Prostate gland (tissue), 2 donors: ENCODE results near the gene GCGR. TPM values are rescaled to one million over a fixed set of nuclear protein-coding genes. Genes with fewer than 3 reads are reported as not detected.

Source experiments
- DNase-seq: peaks from one replicate; pipeline ENCODE4 v3.0.0-alpha.2; 2019; ENCODE audit warnings: low spot score
- H3K27ac ChIP-seq, 2 donors: fragments of 200-600 bp; sonication (generic); 2 replicates each; pipeline ENCODE4 v1.5.1; 2017 to 2019
- H3K27me3 ChIP-seq: fragments of 200-600 bp; sonication (generic); replicated peaks from 2 replicates; pipeline ENCODE4 v1.5.1; 2019; ENCODE audit not compliant: insufficient read depth
- H3K36me3 ChIP-seq, 2 donors: fragments of 200-600 bp; sonication (generic); 1 replicate in 1 of 2; 2 replicates in 1 of 2; pipeline versions ENCODE4 v1.5.1 to v1.8.1; 2017 to 2019
- H3K4me1 ChIP-seq: fragments of 200-600 bp; sonication (generic); replicated peaks from 2 replicates; pipeline ENCODE4 v1.5.1; 2019
- H3K4me3 ChIP-seq, 2 donors: fragments of 200-600 bp; sonication (generic); 2 replicates each; pipeline ENCODE4 v1.5.1; 2017 to 2019
- H3K9me3 ChIP-seq: fragments of 200-600 bp; sonication (generic); 2 replicates; pipeline ENCODE4 v1.5.1; 2017
- POLR2A ChIP-seq: fragments of 450-650 bp; IDR thresholded peaks from one replicate; pipeline ENCODE4 v1.6.1; 2016; ENCODE audit warnings: antibody characterized with exemption, mild to moderate bottlenecking
- POLR2AphosphoS5 ChIP-seq: sonication (generic); formaldehyde crosslinking; IDR thresholded peaks from one replicate; pipeline ENCODE4 v1.6.1; 2017; ENCODE audit warnings: antibody characterized with exemption
- WGBS: methylation state at CpG from one replicate; pipeline ENCODE4 v1.1.5; 2018; 5-methylcytosine and 5-hydroxymethylcytosine counted together
- intact Hi-C: fragments of 100-400 bp; cut with DNase I; formaldehyde crosslinking; loops from one replicate; pipeline ENCODE4 v1.14.2; 2022
- total RNA-seq, 2 donors: library from RNA; depleted of rRNA; stranded (reverse); fragments of >200 nt; gene quantifications; one replicate each; pipeline ENCODE4 v1.1.0, GENCODE V29; 2016
- TF ChIP-seq, protein P1 (sequence below), 4 experiments: fragments of 200-600 bp in 2 of 4; fragments of 450-650 bp in 2 of 4; sonication (generic) in 2 of 4; IDR thresholded peaks; 1 replicate in 3 of 4; 2 replicates in 1 of 4; pipeline ENCODE4 v1.5.1; 2016 to 2019; ENCODE audit warnings: antibody characterized with exemption in 4 of 4, mild to moderate bottlenecking in 2 of 4, moderate library complexity in 2 of 4

GCGR gene
- total RNA-seq, 2 donors from 2014 or later = 0.97 TPM; not detected in 1

DNA sequence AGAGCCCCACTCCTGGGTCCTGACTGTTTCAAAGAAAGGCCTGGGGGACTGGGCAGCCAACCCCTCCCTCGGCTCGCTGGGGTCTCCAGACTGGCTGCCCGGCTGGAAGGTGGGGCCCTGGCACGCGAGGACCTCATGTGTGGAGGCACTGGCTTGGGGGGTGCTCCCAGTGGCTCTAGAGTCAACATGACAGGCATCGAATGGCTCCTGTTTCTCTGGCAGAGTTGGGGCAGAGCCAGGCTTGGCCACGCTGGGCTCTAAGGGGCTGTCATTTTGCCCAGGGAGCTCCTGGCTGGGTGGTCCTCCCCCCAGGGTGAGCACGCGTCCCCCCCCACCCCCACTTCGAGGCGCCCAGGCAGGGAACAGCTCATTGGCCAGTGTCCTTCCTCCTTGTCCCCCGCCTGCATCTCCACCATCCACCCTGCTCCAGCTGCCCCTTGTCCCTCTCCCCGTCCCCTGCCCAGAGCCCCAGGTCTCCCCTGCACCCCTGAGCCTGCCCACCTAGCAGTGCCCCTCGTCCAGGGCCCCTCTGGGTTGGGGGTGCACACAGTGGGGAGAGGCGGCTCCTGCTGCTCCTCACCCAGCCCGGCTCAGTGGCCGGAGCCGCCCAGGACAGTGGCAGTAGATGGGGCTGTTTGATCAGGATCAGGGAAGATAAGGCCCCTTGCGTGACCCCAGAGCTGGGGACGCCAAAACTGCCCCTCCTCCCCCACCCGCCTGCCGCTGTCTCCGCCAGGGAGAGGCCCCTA, 2.7 kb downstream of the GCGR start:
- intact Hi-C loops = no loop called here
- DNase-seq = no peak
- TF ChIP-seq POLR2A (no peak), POLR2AphosphoS5 (no peak)
- TF ChIP-seq, protein P1, sequence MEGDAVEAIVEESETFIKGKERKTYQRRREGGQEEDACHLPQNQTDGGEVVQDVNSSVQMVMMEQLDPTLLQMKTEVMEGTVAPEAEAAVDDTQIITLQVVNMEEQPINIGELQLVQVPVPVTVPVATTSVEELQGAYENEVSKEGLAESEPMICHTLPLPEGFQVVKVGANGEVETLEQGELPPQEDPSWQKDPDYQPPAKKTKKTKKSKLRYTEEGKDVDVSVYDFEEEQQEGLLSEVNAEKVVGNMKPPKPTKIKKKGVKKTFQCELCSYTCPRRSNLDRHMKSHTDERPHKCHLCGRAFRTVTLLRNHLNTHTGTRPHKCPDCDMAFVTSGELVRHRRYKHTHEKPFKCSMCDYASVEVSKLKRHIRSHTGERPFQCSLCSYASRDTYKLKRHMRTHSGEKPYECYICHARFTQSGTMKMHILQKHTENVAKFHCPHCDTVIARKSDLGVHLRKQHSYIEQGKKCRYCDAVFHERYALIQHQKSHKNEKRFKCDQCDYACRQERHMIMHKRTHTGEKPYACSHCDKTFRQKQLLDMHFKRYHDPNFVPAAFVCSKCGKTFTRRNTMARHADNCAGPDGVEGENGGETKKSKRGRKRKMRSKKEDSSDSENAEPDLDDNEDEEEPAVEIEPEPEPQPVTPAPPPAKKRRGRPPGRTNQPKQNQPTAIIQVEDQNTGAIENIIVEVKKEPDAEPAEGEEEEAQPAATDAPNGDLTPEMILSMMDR (IDR thresholded peaks at IDR 0.05) = no peak
- no peaks in the 10 kb centered on the region for H3K9me3 ChIP-seq
- H3K27ac ChIP-seq = no peak overlapping the region
- 19% methylated on average over 23 of the region's 23 CpGs for WGBS
- no peak overlapping the region for H3K4me3 ChIP-seq
- H3K27me3 ChIP-seq = peaks cover 36% of the 10 kb centered on the region
- no peaks in the 10 kb centered on the region for H3K4me1 ChIP-seq
- no peaks in the 10 kb centered on the region for H3K36me3 ChIP-seq

DNA sequence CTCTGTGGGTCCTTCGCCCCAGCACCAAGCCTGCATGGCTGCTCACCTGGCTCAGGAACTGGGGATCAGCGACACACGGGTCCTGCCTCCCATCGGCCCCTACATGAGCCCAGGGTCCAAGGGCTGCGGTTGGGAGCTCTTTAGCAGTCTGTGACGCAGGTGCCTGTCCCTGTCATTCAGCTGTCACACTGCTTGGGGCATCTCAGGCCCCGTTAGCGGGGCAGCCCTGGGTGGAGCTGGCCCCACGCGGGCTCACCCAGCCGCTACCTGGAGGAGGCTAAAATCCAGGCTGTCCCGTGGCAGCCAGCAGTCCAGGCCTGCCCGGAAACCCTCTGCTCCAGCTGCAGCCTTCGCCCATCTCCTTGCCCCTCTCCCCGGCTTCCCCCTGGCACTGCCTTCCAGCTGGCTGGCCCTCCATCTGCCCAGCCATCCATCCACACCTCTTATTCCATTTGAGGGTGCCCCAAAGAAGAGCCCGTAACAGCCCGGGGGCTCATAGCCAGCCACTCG, 3.3 kb downstream of the GCGR start:
- peaks cover 34% of the 10 kb centered on the region for H3K27me3 ChIP-seq
- WGBS = 48% methylated on average over 18 of the region's 18 CpGs

DNA sequence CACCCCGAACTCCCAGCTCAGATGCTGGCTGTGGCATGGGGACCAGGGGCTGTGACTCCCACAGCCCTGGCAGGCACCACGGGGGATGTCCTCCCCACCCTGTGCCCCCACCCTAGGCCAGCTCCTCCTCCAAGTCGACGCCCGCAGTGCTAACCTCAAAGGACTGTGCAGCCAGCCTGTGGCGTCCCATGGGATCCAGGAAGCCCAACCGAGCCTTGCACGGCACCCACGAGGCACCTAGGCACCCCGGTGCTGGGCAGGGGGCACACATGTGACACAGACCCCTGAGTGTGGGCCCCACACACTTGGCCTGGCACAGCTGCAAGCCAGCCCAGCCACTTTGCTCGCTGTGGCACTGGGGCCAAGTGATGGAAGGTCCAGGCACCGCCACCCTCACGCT, 3.9 kb downstream of the GCGR start:
- H3K4me1 ChIP-seq = no peaks in the 10 kb centered on the region
- peaks cover 30% of the 10 kb centered on the region for H3K27me3 ChIP-seq
- H3K4me3 ChIP-seq = no peak overlapping the region
- H3K9me3 ChIP-seq = no peaks in the 10 kb centered on the region
- intact Hi-C loops = no loop called here
- WGBS = 56% methylated on average over 9 of the region's 13 CpGs
- DNase-seq = no peak
- TF ChIP-seq POLR2A (no peak), POLR2AphosphoS5 (no peak)
- TF ChIP-seq, protein P1 (IDR thresholded peaks at IDR 0.05) = no peak
- H3K36me3 ChIP-seq = no peaks in the 10 kb centered on the region
- H3K27ac ChIP-seq = no peak overlapping the region

More for the DNA sequence above, 3.3 kb downstream of the GCGR start:
- DNase-seq = no peak
- intact Hi-C loops = no loop called here
- Histone ChIP-seq H3K36me3 (no peaks in the 10 kb centered on the region), H3K4me1 (no peaks in the 10 kb centered on the region), H3K27ac (no peak overlapping the region), H3K4me3 (no peak overlapping the region), H3K9me3 (no peaks in the 10 kb centered on the region)
- TF ChIP-seq, protein P1 (IDR thresholded peaks at IDR 0.05) = no peak
- TF ChIP-seq POLR2A (no peak), POLR2AphosphoS5 (no peak)

DNA sequence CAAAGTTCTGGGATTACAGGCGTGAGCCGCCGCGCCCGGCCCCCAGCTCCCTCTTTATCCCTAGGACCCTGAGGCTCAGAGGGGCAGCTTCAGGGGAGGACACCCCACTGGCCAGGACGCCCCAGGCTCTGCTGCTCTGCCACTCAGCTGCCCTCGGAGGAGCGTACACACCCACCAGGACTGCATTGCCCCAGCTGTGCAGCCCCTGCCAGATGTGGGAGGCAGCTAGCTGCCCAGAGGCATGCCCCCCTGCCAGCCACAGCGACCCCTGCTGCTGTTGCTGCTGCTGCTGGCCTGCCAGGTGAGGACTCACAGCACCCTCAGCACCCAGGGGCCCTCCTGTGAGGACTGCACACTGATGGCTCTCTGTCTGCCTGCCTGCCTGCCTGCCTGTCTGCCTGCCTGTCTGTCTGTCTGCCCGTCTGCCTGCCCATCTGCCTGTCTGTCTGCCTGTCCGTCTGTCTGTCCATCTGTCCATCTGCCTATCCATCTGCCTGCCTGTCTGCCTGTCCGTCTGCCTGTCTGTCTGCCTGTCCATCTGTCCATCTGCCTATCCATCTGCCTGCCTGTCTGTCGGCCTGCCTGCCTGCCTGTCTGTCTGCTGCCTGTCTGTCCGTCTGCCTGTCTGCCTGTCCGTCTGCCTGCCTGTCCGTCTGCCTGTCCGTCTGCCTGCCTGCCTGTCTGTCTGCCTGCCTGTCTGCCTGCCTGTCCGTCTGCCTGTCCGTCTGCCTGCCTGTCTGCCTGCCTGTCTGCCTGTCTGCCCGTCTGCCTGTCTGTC, 5.0 kb downstream of the GCGR start:
- no peaks in the 10 kb centered on the region for H3K9me3 ChIP-seq
- WGBS = 78% methylated on average over 17 of the region's 20 CpGs
- no peaks in the 10 kb centered on the region for H3K36me3 ChIP-seq
- TF ChIP-seq POLR2AphosphoS5 (no peak), POLR2A (no peak)
- TF ChIP-seq, protein P1 (IDR thresholded peaks at IDR 0.05) = no peak
- no peak overlapping the region for H3K27ac ChIP-seq
- no peak overlapping the region for H3K4me3 ChIP-seq
- no peaks in the 10 kb centered on the region for H3K4me1 ChIP-seq
- intact Hi-C loops = no loop called here
- peaks cover 20% of the 10 kb centered on the region for H3K27me3 ChIP-seq
- DNase-seq = no peak
